ENCODE data around the gene CEACAM4. TPM values are rescaled to one million over a fixed set of nuclear protein-coding genes. Genes with fewer than 3 reads are reported as not detected.
A peak's percentile ranks its signal among the peaks of the same experiment; 100 is the strongest.

The CEACAM4 gene
- total RNA-seq, 2 experiments from 2014 or later: not detected

GRCh38 chr19:41578886-41579285, 48.0 kb downstream of the CEACAM4 start:
- intact Hi-C loops (cut with micrococcal nuclease): no loop called here
- Mint-ChIP-seq H3K4me1 (ENCODE audit: low read depth) (peaks cover 18% of the 10 kb centered on the region), H3K9me3 (peaks cover 22% of the 10 kb centered on the region), H3K4me3 (no peak overlapping the region), H3K27ac (no peak overlapping the region), H3K36me3 (ENCODE audit: low read depth) (peaks cover 36% of the 10 kb centered on the region), H3K27me3 (no peaks in the 10 kb centered on the region)
- ChIA-PET POLR2A (no interaction called here), CTCF (interaction anchor here (1.2 to 3.3 kb wide), 4 partner anchors 14 to 129 kb away, joined by 3 to 11 read pairs (median 4); no protein-coding TSS in a partner anchor)
- TF ChIP-seq, protein P1, sequence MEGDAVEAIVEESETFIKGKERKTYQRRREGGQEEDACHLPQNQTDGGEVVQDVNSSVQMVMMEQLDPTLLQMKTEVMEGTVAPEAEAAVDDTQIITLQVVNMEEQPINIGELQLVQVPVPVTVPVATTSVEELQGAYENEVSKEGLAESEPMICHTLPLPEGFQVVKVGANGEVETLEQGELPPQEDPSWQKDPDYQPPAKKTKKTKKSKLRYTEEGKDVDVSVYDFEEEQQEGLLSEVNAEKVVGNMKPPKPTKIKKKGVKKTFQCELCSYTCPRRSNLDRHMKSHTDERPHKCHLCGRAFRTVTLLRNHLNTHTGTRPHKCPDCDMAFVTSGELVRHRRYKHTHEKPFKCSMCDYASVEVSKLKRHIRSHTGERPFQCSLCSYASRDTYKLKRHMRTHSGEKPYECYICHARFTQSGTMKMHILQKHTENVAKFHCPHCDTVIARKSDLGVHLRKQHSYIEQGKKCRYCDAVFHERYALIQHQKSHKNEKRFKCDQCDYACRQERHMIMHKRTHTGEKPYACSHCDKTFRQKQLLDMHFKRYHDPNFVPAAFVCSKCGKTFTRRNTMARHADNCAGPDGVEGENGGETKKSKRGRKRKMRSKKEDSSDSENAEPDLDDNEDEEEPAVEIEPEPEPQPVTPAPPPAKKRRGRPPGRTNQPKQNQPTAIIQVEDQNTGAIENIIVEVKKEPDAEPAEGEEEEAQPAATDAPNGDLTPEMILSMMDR (IDR thresholded peaks at IDR 0.05): no peak
- no peak for ATAC-seq
- no peak for DNase-seq

DNA sequence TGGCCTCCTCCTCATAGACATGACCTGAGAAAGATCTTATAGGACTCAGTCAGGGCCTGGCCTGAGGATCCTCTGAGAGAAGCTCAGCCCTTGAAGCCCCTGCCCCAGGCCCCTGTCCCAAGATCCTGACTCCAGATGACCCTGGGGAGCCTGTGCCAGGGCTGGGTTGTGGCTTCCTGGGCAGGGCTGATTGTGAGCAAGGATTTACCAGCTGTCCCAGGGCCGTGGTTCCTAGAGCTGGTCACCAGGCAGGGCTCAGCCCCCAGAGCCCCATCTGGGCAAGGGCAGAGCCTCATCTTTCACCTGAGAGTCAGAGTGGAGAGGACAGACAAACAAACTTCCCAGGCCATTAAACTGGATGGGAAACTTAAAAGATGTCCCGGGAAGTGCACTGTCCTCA, 49.0 kb downstream of the CEACAM4 start:
- Mint-ChIP-seq H3K27ac (no peak overlapping the region), H3K9me3 (peaks cover 16% of the 10 kb centered on the region), H3K4me3 (no peak overlapping the region), H3K4me1 (ENCODE audit: low read depth) (peaks cover 18% of the 10 kb centered on the region), H3K27me3 (no peaks in the 10 kb centered on the region), H3K36me3 (ENCODE audit: low read depth) (peaks cover 28% of the 10 kb centered on the region)
- ATAC-seq (no peak), DNase-seq (no peak)
- intact Hi-C loops (cut with micrococcal nuclease): no loop called here
- ChIA-PET CTCF (interaction anchor here (1.2 to 3.3 kb wide), 2 partner anchors 121 to 128 kb away, joined by 4 to 11 read pairs; no protein-coding TSS in a partner anchor), POLR2A (no interaction called here)
- TF ChIP-seq, protein P1 (IDR thresholded peaks at IDR 0.05): no peak

DNA sequence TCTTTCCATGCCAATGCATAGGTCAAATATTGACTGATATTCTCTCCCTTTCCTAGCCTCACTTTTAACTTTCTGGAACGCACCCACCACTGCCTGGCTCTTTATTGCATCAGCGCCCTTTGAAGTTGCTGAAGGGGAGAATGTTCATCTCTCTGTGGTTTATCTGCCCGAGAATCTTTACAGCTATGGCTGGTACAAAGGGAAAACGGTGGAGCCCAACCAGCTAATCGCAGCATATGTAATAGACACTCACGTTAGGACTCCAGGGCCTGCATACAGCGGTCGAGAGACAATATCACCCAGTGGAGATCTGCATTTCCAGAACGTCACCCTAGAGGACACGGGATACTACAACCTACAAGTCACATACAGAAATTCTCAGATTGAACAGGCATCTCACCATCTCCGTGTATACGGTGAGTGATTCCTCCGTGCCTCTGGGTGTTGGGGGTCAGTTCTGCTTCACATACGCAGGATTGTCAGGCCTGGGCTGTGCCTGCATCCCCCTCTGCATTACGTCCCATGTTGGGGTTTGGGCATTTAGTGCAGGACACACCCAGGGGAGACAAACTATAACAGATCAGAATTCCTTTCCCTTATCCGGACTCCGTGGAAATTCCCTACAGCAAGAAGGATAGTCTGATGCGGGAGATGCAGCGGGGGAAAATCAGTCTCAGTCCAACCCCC, 49.6 kb downstream of the CEACAM4 start:
- H3K9me3 Mint-ChIP-seq: peaks cover 13% of the 10 kb centered on the region
- DNase-seq: no peak
- no peaks in the 10 kb centered on the region for H3K27me3 Mint-ChIP-seq
- H3K36me3 Mint-ChIP-seq (ENCODE audit: low read depth): peaks cover 24% of the 10 kb centered on the region
- H3K27ac Mint-ChIP-seq: no peak overlapping the region
- ATAC-seq: no peak
- POLR2A ChIA-PET: no interaction called here
- TF ChIP-seq, protein P1 (IDR thresholded peaks at IDR 0.05): no peak
- peaks cover 18% of the 10 kb centered on the region for H3K4me1 Mint-ChIP-seq (ENCODE audit: low read depth)
- CTCF ChIA-PET: interaction anchor here (3.3 kb wide), 1 partner anchor 128 kb away, joined by 11 read pairs; no protein-coding TSS in a partner anchor
- intact Hi-C loops (cut with micrococcal nuclease): no loop called here
- no peak overlapping the region for H3K4me3 Mint-ChIP-seq

DNA sequence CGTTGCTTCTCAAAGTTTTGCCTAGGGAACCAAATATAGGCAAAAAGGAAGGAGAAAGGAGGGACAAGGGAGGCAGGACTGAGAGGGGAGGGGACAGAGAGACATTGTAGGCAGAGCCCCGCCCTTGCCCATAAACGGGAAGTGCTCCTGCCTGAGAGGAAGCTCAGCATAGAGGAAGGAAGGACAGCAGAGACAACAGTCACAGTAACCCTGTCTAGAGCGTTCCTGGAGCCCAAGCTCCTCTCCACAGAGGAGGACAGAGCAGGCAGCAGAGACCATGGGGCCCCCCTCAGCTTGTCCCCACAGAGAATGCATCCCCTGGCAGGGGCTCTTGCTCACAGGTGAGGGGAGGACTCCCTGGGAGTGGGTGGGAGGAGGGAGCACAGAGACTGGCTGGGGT, 50.9 kb downstream of the CEACAM4 start, which contains the start of gene CEACAM21:
Gene CEACAM21 (plus strand): TSS at position 169 of the 400 bp plus-strand sequence. CDS start 109 bp downstream, at position 278.
- POLR2A ChIA-PET: interaction anchor here (0.9 to 1.3 kb wide), 2 partner anchors 28 to 127 kb away, joined by 3 read pairs; no protein-coding TSS in a partner anchor
- H3K36me3 Mint-ChIP-seq (ENCODE audit: low read depth): peaks cover 11% of the 10 kb centered on the region
- peak within 1 kb of the TSS; percentile 57 for H3K4me3 Mint-ChIP-seq

More for the DNA sequence above, 50.9 kb downstream of the CEACAM4 start, which contains the start of gene CEACAM21:
- intact Hi-C loops (cut with micrococcal nuclease): no loop called here
- Mint-ChIP-seq H3K27ac (peak within 1 kb of the TSS; percentile 69), H3K9me3 (peaks cover 3% of the 10 kb centered on the region), H3K4me1 (ENCODE audit: low read depth) (peaks cover 19% of the 10 kb centered on the region), H3K27me3 (no peaks in the 10 kb centered on the region)
- CTCF ChIA-PET: interaction anchor here (0.7 to 13.7 kb wide), 3 partner anchors 13 to 125 kb away, joined by 3 to 272 read pairs (median 5); no protein-coding TSS in a partner anchor
- peak; percentile 98 for ATAC-seq
- peak; percentile 66 for DNase-seq
- TF ChIP-seq, protein P1 (IDR thresholded peaks at IDR 0.05): no peak

All from activated CD8-positive, alpha-beta T cell treated with anti-CD3 and anti-CD28 coated beads for 36 hours (primary cell).